ENCODE data around the gene TUBGCP2.

TUBGCP2 gene

DNA sequence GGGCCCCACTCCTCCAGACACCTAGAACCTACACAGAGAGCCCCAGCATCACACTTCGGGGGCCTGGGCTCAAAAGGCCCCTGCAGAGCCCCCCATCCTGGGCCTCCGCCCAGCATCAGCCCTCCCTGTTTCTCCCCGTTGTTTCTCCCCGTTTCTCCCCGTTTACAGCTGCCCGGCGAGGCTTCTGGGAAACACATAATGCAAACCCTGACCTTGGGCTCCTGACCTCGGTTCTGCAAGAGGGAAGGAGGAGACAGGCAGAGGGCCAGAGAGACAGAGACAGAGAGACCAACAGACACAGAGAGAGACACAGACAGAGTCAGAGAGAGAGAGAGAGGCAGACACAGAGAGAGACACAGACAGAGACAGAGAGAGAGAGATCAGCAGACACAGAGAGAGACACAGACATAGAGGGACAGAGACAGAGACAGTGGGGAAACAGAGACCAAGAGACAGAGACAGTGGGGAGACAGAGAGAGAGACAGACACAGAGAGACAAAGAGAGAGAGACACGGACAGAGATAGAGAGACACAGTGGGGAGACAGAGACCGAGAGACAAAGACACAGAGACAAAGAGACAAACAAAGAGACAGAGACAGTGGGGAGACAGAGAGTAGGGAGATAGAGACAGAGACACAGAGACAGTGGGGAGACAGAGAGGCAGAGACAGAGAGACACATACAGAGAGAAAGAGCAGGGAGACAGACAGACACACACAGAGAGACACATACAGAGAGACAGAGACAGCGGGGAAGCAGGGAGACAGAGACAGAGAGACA is 58.5 kb downstream of the TUBGCP2 start:
- no peak overlapping the region for H3K4me3 ChIP-seq (ENCODE audit: low read depth, low read length)
- TF ChIP-seq, protein P1, sequence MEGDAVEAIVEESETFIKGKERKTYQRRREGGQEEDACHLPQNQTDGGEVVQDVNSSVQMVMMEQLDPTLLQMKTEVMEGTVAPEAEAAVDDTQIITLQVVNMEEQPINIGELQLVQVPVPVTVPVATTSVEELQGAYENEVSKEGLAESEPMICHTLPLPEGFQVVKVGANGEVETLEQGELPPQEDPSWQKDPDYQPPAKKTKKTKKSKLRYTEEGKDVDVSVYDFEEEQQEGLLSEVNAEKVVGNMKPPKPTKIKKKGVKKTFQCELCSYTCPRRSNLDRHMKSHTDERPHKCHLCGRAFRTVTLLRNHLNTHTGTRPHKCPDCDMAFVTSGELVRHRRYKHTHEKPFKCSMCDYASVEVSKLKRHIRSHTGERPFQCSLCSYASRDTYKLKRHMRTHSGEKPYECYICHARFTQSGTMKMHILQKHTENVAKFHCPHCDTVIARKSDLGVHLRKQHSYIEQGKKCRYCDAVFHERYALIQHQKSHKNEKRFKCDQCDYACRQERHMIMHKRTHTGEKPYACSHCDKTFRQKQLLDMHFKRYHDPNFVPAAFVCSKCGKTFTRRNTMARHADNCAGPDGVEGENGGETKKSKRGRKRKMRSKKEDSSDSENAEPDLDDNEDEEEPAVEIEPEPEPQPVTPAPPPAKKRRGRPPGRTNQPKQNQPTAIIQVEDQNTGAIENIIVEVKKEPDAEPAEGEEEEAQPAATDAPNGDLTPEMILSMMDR (IDR thresholded peaks at IDR 0.05; ENCODE audit: insufficient read depth, low read depth, low read length, missing control alignments) = no peak
- no peak for DNase-seq (ENCODE audit: low read depth)

DNA sequence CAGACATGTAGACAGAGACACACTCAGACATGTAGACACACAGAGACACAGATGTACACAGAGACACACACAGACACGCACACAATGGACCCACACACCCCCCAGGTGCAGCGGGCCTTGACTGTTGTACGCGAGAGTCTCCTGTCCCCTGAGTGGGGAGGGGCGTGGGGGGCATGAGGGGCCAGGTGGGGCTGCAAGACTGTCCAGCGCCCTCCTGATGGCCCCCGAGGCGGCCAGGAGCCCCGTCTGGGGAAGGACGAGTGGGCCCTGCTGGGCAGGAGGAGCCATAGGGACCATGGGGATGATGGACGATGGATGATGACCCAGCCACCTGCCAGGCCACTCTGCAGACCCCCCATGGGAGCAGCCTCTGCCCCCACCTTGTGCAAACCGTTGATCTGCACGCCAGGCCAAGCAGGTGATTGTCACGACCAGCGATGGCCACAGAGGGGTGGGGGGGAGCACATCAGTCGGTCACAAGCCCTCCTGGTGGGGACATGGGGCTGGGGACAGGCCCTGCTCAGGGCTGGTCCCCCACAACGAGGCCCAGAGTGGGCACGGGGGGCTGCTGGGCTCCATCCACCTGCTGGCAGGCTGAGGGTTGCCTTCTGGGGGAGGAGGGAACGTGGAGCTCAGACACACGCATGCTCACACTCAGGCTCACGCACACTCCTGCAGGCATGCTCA is 59.4 kb downstream of the TUBGCP2 start:
- DNase-seq (ENCODE audit: low read depth) = no peak

DNA sequence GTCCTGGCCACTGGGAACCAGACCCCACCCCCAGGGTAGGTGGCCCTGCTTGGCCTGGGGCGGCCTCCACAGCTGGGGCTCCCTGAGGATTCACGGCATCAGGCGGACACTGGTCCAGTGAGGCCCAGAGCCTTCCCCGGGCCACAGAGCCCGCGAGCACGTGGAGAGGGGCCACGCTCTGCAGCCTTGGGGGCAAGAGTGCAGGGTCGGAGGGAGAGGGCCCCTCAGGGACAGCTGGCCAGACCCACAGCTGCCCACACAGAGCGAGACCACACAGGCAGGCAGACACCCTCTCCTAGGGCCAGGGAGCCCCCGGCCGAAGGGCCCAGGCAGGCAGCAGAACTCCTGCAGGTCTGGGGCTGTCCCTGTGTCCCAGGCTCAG is 60.3 kb downstream of the TUBGCP2 start:
- DNase-seq (ENCODE audit: low read depth) = no peak
- TF ChIP-seq, protein P1 (IDR thresholded peaks at IDR 0.05; ENCODE audit: insufficient read depth, low read depth, low read length, missing control alignments) = no peak
- H3K4me3 ChIP-seq (ENCODE audit: low read depth, low read length) = no peak overlapping the region

More for the DNA sequence above, 59.4 kb downstream of the TUBGCP2 start:
- H3K4me3 ChIP-seq (ENCODE audit: low read depth, low read length) = no peak overlapping the region
- TF ChIP-seq, protein P1 (IDR thresholded peaks at IDR 0.05; ENCODE audit: insufficient read depth, low read depth, low read length, missing control alignments) = no peak

DNA sequence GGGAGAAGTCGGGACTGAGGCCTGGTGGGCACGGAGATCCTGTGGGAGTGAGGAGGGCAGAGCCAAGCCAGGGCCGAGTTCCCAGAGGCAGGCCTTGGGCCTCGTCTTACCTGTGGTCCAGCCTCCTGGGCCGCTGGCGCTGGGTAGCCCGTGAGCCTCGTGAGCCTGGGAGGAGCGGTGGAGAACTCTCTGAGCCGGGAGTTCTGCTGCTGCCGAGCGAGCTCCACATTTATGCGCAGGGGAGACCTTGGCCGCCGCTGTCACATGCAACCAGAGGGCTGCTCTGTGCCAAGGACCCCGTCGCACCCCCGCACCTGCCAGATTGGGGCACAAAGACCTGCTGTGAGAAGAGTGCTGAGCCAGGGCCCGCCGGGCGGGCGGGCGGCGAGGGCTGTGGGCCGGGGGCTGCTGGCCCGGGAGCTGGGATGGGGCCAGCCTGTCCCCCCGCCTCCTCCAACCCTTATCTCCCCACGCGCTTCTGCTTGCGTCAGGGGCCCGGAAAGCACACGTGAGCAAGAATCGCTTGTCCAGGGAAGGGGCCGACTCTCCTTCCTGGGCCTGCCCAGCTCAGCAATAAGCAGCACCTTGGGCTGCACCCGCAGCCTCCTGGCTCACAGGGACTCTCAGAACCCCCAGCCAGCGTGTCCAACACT is 60.9 kb downstream of the TUBGCP2 start:
- DNase-seq (ENCODE audit: low read depth) = no peak
- no peak overlapping the region for H3K4me3 ChIP-seq (ENCODE audit: low read depth, low read length)
- TF ChIP-seq, protein P1 (IDR thresholded peaks at IDR 0.05; ENCODE audit: insufficient read depth, low read depth, low read length, missing control alignments) = no peak

DNA sequence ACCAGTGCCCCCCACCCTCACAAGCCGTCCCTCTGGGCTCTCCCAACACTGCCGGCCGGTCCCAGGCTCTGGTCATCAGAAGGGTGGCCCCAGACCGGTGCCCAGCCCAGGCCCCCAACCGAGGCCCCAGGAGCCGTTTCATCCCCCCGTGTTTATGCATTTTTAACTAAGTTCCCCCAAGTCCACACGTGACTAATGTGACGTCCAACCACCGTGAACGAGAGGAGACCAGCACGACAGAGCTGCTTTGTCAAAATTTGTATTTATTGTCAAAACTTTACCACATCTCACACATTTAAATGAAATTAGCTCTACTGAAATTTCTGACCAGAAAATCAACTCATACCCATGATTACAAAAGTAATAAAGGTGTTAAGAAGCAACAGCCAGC is 62.4 kb downstream of the TUBGCP2 start:
- TF ChIP-seq, protein P1 (IDR thresholded peaks at IDR 0.05; ENCODE audit: insufficient read depth, low read depth, low read length, missing control alignments) = no peak
- H3K4me3 ChIP-seq (ENCODE audit: low read depth, low read length) = no peak overlapping the region
- DNase-seq (ENCODE audit: low read depth) = no peak

DNA sequence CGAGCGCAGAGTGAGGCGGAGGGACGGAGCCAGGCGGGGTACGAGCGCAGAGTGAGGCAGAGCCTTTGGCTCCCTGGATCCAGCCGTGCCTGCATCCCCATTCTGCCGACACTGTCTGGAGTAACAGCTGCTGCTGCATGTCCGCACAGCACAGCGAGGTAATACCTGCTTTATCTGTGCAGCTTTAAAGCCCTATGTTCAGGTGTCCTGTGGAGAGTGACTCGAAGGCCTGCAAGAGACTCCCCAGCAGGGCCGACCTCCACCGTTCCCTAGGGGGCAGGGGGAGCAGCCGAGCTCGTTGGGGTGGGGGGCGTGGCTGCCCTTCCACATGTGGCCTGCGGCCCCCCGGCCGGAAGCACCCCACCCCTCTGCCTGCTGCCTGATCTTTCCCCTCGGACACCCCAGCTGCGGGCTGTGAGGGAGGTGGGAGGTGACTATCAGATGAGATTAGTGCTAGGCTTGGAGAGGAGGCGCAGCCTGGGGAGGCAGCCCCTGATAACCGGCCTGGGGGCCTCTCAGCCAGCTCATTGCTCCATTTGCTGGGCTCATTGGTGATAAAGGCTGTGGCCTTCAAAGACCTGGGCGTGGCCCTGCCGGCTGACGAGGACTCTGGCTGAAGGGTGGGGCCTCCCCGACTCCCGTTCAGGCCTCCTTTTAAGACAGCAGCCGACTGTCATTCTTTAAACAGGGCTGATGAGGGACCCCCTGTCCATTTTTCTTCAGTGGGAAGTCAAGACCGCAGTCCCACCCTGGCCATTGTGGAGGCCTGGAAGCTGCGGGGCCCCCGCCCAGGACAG is 63.0 kb downstream of the TUBGCP2 start:
- TF ChIP-seq, protein P1 (IDR thresholded peaks at IDR 0.05; ENCODE audit: insufficient read depth, low read depth, low read length, missing control alignments) = no peak
- no peak overlapping the region for H3K4me3 ChIP-seq (ENCODE audit: low read depth, low read length)
- no peak for DNase-seq (ENCODE audit: low read depth)
